NCI-H226 (cell line): ENCODE measurements around the gene RALGPS1.
"Not testable (repeated sequence)": the region's sequence is repeated elsewhere in the genome, so short reads cannot be mapped to it uniquely, and the experiment has no call there.

Source experiments
- DNase-seq: peaks from one replicate; pipeline ENCODE4 v3.0.0-alpha.2; 2015

Gene RALGPS1

GRCh38 chr9:127159949-127160610, 245.5 kb downstream of the RALGPS1 start:
- no peak for DNase-seq

- no peak for DNase-seq
Measured at GRCh38 chr9:127161081-127161624, 246.6 kb downstream of the RALGPS1 start.

GRCh38 chr9:127162046-127162863, 247.7 kb downstream of the RALGPS1 start:
- no peak for DNase-seq

GRCh38 chr9:127162864-127163365, 248.3 kb downstream of the RALGPS1 start:
- no peak for DNase-seq

GRCh38 chr9:127163409-127163808, 248.8 kb downstream of the RALGPS1 start:
- DNase-seq = peak; percentile 64

GRCh38 chr9:127165116-127165515, 250.5 kb downstream of the RALGPS1 start:
- DNase-seq = no peak

- no peak for DNase-seq
Measured at GRCh38 chr9:127166111-127166510, 251.5 kb downstream of the RALGPS1 start.

- peak; percentile 63 for DNase-seq
Measured at GRCh38 chr9:127166651-127167524, 252.3 kb downstream of the RALGPS1 start.

GRCh38 chr9:127167560-127168326, 253.2 kb downstream of the RALGPS1 start:
- no peak for DNase-seq

- no peak for DNase-seq
Measured at GRCh38 chr9:127168756-127169574, 254.4 kb downstream of the RALGPS1 start.

- no peak for DNase-seq
Measured at GRCh38 chr9:127169575-127169883, 254.9 kb downstream of the RALGPS1 start.

GRCh38 chr9:127170103-127170502, 255.5 kb downstream of the RALGPS1 start:
- no peak for DNase-seq

GRCh38 chr9:127170652-127171051, 256.1 kb downstream of the RALGPS1 start:
- DNase-seq = no peak

GRCh38 chr9:127171348-127171747, 256.8 kb downstream of the RALGPS1 start:
- DNase-seq = not testable (repeated sequence)

- no peak for DNase-seq
Measured at GRCh38 chr9:127172066-127172707, 257.6 kb downstream of the RALGPS1 start.

GRCh38 chr9:127173063-127173462, 258.5 kb downstream of the RALGPS1 start:
- no peak for DNase-seq

- DNase-seq = no peak
Measured at GRCh38 chr9:127174386-127175318, 260.1 kb downstream of the RALGPS1 start.

- DNase-seq = no peak
Measured at GRCh38 chr9:127175319-127175715, 260.7 kb downstream of the RALGPS1 start.

- no peak for DNase-seq
Measured at GRCh38 chr9:127175764-127176163, 261.2 kb downstream of the RALGPS1 start.

GRCh38 chr9:127176631-127177030, 262.0 kb downstream of the RALGPS1 start:
- no peak for DNase-seq
